ENCODE results near the gene VPS37C.

Gene VPS37C

DNA sequence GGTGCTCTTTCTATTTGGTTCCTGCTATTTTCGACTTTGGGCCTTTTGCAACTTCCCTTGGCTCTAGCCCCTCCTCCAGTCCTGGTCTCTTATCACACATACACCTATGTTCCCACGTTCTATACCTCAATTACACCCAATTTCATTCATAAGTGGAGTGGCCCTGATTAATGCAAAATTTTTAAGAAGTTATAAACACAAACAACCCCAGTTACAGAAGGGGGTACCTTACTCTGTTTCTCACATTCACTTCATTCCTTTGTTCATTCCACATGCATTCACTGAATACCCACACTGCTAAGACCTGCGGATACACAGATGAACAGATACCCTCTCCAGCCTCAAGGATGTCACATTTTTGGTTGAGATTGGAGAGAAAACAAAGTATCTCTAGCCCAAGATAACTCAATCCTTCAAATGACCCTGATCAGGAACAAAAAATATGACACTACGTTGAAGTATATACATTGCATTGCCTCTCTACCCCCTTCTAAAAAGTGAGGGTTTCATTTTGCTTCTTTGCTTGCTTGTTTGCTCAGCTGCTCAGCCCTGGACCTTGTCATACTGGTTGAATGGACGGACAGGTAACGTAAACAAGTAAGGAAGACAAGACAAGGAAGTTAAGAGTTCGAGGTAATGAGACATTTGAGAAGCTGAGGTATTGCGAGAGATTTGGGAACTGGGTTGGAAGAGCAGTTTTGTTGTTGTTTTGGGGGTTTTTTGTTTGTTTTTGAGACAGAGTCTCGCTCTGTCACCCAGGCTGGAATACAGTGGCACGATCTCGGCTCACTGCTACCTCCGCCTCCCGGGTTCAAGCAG, 3.6 kb upstream of the VPS37C start:
- TF ChIP-seq GABPA (IDR thresholded peaks at IDR 0.05; ENCODE audit: low read depth) (peak; percentile 77), POLR2AphosphoS5 (IDR thresholded peaks at IDR 0.05; ENCODE audit: low read depth) (peak; percentile 14)
- TF ChIP-seq, protein P1, sequence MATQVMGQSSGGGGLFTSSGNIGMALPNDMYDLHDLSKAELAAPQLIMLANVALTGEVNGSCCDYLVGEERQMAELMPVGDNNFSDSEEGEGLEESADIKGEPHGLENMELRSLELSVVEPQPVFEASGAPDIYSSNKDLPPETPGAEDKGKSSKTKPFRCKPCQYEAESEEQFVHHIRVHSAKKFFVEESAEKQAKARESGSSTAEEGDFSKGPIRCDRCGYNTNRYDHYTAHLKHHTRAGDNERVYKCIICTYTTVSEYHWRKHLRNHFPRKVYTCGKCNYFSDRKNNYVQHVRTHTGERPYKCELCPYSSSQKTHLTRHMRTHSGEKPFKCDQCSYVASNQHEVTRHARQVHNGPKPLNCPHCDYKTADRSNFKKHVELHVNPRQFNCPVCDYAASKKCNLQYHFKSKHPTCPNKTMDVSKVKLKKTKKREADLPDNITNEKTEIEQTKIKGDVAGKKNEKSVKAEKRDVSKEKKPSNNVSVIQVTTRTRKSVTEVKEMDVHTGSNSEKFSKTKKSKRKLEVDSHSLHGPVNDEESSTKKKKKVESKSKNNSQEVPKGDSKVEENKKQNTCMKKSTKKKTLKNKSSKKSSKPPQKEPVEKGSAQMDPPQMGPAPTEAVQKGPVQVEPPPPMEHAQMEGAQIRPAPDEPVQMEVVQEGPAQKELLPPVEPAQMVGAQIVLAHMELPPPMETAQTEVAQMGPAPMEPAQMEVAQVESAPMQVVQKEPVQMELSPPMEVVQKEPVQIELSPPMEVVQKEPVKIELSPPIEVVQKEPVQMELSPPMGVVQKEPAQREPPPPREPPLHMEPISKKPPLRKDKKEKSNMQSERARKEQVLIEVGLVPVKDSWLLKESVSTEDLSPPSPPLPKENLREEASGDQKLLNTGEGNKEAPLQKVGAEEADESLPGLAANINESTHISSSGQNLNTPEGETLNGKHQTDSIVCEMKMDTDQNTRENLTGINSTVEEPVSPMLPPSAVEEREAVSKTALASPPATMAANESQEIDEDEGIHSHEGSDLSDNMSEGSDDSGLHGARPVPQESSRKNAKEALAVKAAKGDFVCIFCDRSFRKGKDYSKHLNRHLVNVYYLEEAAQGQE (IDR thresholded peaks at IDR 0.05; ENCODE audit: insufficient replicate concordance, low read depth): peak; percentile 34
- TF ChIP-seq, protein P2, sequence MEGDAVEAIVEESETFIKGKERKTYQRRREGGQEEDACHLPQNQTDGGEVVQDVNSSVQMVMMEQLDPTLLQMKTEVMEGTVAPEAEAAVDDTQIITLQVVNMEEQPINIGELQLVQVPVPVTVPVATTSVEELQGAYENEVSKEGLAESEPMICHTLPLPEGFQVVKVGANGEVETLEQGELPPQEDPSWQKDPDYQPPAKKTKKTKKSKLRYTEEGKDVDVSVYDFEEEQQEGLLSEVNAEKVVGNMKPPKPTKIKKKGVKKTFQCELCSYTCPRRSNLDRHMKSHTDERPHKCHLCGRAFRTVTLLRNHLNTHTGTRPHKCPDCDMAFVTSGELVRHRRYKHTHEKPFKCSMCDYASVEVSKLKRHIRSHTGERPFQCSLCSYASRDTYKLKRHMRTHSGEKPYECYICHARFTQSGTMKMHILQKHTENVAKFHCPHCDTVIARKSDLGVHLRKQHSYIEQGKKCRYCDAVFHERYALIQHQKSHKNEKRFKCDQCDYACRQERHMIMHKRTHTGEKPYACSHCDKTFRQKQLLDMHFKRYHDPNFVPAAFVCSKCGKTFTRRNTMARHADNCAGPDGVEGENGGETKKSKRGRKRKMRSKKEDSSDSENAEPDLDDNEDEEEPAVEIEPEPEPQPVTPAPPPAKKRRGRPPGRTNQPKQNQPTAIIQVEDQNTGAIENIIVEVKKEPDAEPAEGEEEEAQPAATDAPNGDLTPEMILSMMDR (IDR thresholded peaks at IDR 0.05; ENCODE audit: insufficient read depth, low read length): no peak
- Histone ChIP-seq H3K27me3 (ENCODE audit: insufficient read depth, poor library complexity, severe bottlenecking) (no peaks in the 10 kb centered on the region), H3K27ac (replicated peaks) (peak overlapping the region; percentile 99), H3K4me3 (replicated peaks; ENCODE audit: insufficient read depth, low read length) (peak overlapping the region; percentile 44)
- no peak for DNase-seq (ENCODE audit: low read depth in 1 of 2, low spot score in 1 of 2)

DNA sequence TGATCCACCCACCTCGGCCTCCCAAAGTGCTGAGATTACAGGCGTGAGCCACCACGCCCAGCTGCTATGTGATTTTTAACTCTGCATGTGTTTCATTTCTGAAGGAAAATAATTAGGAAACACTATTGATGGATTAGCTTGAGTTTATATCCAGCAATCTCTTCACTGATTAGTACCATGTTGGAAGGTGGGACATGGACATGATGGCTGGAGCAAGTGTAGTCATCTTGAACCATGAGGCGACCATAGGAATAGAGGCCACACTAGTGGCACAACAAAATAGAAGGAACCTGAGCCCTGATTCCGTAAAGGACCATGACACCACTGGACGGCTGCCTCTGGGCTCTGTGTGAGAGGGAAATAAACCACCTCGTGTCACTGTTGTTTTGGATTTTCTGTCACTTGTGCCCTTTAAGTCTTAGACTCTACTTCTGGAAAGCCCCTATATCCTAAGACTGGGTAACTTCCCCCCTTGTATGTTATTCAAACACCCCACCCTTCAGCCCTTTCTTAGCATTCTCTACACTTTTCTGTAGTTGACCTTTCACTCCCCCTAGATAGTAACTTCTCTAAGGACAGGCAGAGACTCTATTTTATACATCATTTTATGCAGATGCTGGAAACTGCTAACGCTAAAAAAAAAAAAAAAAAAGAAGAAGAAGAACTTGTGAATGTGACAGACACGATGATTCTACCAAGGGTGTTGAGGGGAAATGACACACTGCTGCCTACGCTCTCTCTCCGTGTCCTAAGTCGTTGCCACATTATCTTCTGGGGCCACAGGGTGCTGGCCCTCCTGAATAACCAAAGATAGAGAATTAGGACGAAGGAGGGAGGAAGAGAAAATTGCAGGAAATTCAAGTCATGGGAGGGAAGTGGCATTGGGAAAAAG, 2.7 kb upstream of the VPS37C start:
- no peaks in the 10 kb centered on the region for H3K27me3 ChIP-seq (ENCODE audit: insufficient read depth, poor library complexity, severe bottlenecking)
- TF ChIP-seq, protein P2 (IDR thresholded peaks at IDR 0.05; ENCODE audit: insufficient read depth, low read length): no peak
- TF ChIP-seq SPI1 (IDR thresholded peaks at IDR 0.05; ENCODE audit: borderline replicate concordance, low read depth) (peak; percentile 79), POLR2AphosphoS5 (IDR thresholded peaks at IDR 0.05; ENCODE audit: low read depth) (peak; percentile 69)
- TF ChIP-seq, protein P1 (IDR thresholded peaks at IDR 0.05; ENCODE audit: insufficient replicate concordance, low read depth): no peak
- DNase-seq (ENCODE audit: low read depth in 1 of 2, low spot score in 1 of 2): peak; percentile 72 to 77
- H3K4me3 ChIP-seq (replicated peaks; ENCODE audit: insufficient read depth, low read length): peak overlapping the region; percentile 44
- H3K27ac ChIP-seq (replicated peaks): peak overlapping the region; percentile 99

DNA sequence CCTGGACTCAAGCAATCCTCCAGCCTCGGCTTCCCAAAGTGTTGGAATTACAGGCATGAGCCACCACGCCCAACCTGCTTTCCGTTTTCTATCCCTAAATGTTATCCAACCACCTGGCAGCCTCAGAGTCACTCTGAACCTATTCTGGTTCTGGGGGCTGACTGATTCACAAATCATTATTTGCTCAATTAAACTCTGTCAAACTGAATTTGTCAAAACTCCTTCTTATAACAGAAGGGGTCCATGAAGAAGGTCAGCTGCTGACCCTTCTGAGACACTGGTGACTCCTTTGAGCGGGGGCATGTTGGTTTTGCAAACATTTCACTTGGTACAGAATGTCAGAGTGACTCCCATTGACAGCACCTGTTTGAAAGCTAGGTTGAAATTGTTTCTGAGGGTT, 1.8 kb upstream of the VPS37C start:
- Histone ChIP-seq H3K27me3 (ENCODE audit: insufficient read depth, poor library complexity, severe bottlenecking) (no peaks in the 10 kb centered on the region), H3K4me3 (replicated peaks; ENCODE audit: insufficient read depth, low read length) (no peak overlapping the region), H3K27ac (replicated peaks) (peak overlapping the region; percentile 99)
- peak in 1 of 2 experiments; percentile 29 for DNase-seq (ENCODE audit: low read depth in 1 of 2, low spot score in 1 of 2)
- TF ChIP-seq GABPA (IDR thresholded peaks at IDR 0.05; ENCODE audit: low read depth) (no peak), POLR2AphosphoS5 (IDR thresholded peaks at IDR 0.05; ENCODE audit: low read depth) (peak; percentile 8; the same call in 1 of the 2 replicates)
- TF ChIP-seq, protein P1 (IDR thresholded peaks at IDR 0.05; ENCODE audit: insufficient replicate concordance, low read depth): no peak

Measured in HL-60 (cell line).